Mononuclear cell (primary cell): ENCODE results near the gene SLC4A1AP. TPM values are rescaled to one million over a fixed set of nuclear protein-coding genes. Genes with fewer than 3 reads are reported as not detected.

ENCODE experiments used
- H3K27me3 ChIP-seq: 2 replicates; pipeline ENCODE4 v1.6.0; 2011; ENCODE audit warnings: low read length, control low read depth; ENCODE audit not compliant: insufficient read depth
- H3K4me1 ChIP-seq: 2 replicates; pipeline ENCODE4 v1.5.1; 2011; ENCODE audit warnings: mild to moderate bottlenecking, low read length, control low read depth; ENCODE audit not compliant: insufficient read depth
- H3K4me3 ChIP-seq: 2 replicates; pipeline ENCODE4 v1.5.1; 2011; ENCODE audit warnings: mild to moderate bottlenecking, low read length, moderate library complexity
- H3K9me3 ChIP-seq: 2 replicates; pipeline ENCODE4 v1.5.1; 2011; ENCODE audit warnings: low read depth, mild to moderate bottlenecking, control low read depth, low read length
- total RNA-seq: library from RNA; depleted of rRNA; stranded (reverse); fragments of >200 nt; gene quantifications from one replicate; pipeline ENCODE4 v1.2.3, GENCODE V29; 2012

SLC4A1AP gene
- total RNA-seq, 1 donor: 23.3 TPM

GRCh38 chr2:27730980-27731691 is 67.4 kb downstream of the SLC4A1AP start:
- peaks cover 11% of the 10 kb centered on the region for H3K4me1 ChIP-seq
- H3K4me3 ChIP-seq: no peak overlapping the region
- H3K9me3 ChIP-seq: no peaks in the 10 kb centered on the region
- H3K27me3 ChIP-seq: no peaks in the 10 kb centered on the region

- Histone ChIP-seq H3K9me3 (no peaks in the 10 kb centered on the region), H3K27me3 (no peaks in the 10 kb centered on the region), H3K4me3 (no peak overlapping the region), H3K4me1 (peaks cover 11% of the 10 kb centered on the region)
Observed at GRCh38 chr2:27734305-27734704, 70.6 kb downstream of the SLC4A1AP start.

- H3K4me1 ChIP-seq: peaks cover 11% of the 10 kb centered on the region
- no peaks in the 10 kb centered on the region for H3K9me3 ChIP-seq
- peak overlapping the region; percentile 18 for H3K4me3 ChIP-seq
- H3K27me3 ChIP-seq: no peaks in the 10 kb centered on the region
Observed at GRCh38 chr2:27735263-27735904, 71.7 kb downstream of the SLC4A1AP start.

GRCh38 chr2:27736031-27736889 is 72.6 kb downstream of the SLC4A1AP start:
- Histone ChIP-seq H3K4me3 (no peak overlapping the region), H3K9me3 (no peaks in the 10 kb centered on the region), H3K27me3 (no peaks in the 10 kb centered on the region), H3K4me1 (peaks cover 11% of the 10 kb centered on the region)

GRCh38 chr2:27736890-27737204 is 73.2 kb downstream of the SLC4A1AP start:
- H3K4me3 ChIP-seq: no peak overlapping the region
- H3K4me1 ChIP-seq: peaks cover 11% of the 10 kb centered on the region
- no peaks in the 10 kb centered on the region for H3K27me3 ChIP-seq
- H3K9me3 ChIP-seq: no peaks in the 10 kb centered on the region

- no peaks in the 10 kb centered on the region for H3K27me3 ChIP-seq
Observed at GRCh38 chr2:27737676-27738348, 74.1 kb downstream of the SLC4A1AP start.

GRCh38 chr2:27738349-27739057 is 74.8 kb downstream of the SLC4A1AP start:
- H3K27me3 ChIP-seq: no peaks in the 10 kb centered on the region
- H3K4me3 ChIP-seq: no peak overlapping the region
- H3K9me3 ChIP-seq: no peaks in the 10 kb centered on the region

More at GRCh38 chr2:27737676-27738348, 74.1 kb downstream of the SLC4A1AP start:
- Histone ChIP-seq H3K4me3 (no peak overlapping the region), H3K9me3 (no peaks in the 10 kb centered on the region), H3K4me1 (peaks cover 11% of the 10 kb centered on the region)

GRCh38 chr2:27739058-27739373 is 75.3 kb downstream of the SLC4A1AP start:
- no peaks in the 10 kb centered on the region for H3K9me3 ChIP-seq
- no peak overlapping the region for H3K4me3 ChIP-seq
- H3K27me3 ChIP-seq: no peaks in the 10 kb centered on the region
- H3K4me1 ChIP-seq: peaks cover 11% of the 10 kb centered on the region

More at GRCh38 chr2:27738349-27739057, 74.8 kb downstream of the SLC4A1AP start:
- peaks cover 11% of the 10 kb centered on the region for H3K4me1 ChIP-seq

- Histone ChIP-seq H3K4me3 (no peak overlapping the region), H3K4me1 (no peaks in the 10 kb centered on the region), H3K27me3 (no peaks in the 10 kb centered on the region), H3K9me3 (no peaks in the 10 kb centered on the region)
Observed at GRCh38 chr2:27741673-27742072, 78.0 kb downstream of the SLC4A1AP start.

GRCh38 chr2:27742571-27742970 is 78.9 kb downstream of the SLC4A1AP start:
- Histone ChIP-seq H3K4me1 (no peaks in the 10 kb centered on the region), H3K4me3 (no peak overlapping the region), H3K9me3 (no peaks in the 10 kb centered on the region), H3K27me3 (no peaks in the 10 kb centered on the region)

Other genes starting within 250 kb of the SLC4A1AP start
- 126 TPM for gene NRBP1, start 235.3 kb upstream of the SLC4A1AP start, total RNA-seq
- gene KRTCAP3, start 221.5 kb upstream of the SLC4A1AP start, total RNA-seq: 0.52 TPM
- gene IFT172, start 174.1 kb upstream of the SLC4A1AP start, total RNA-seq: 5.9 TPM
- gene FNDC4, start 168.7 kb upstream of the SLC4A1AP start, total RNA-seq: 0.10 TPM
- gene GCKR, start 167.1 kb upstream of the SLC4A1AP start, total RNA-seq: not detected
- gene ZNF512, start 80.8 kb upstream of the SLC4A1AP start, total RNA-seq: 12.8 TPM
- gene CCDC121, start 34.9 kb upstream of the SLC4A1AP start, total RNA-seq: 0.84 TPM
- gene GPN1, start 34.8 kb upstream of the SLC4A1AP start, total RNA-seq: 25.8 TPM
- 75.5 TPM for gene SUPT7L, start 275 bp upstream of the SLC4A1AP start, total RNA-seq
- 75.2 TPM for gene MRPL33, start 107.8 kb downstream of the SLC4A1AP start, total RNA-seq
- gene RBKS, start 226.5 kb downstream of the SLC4A1AP start, total RNA-seq: 12.1 TPM
- 38.4 TPM for gene BABAM2, start 226.8 kb downstream of the SLC4A1AP start, total RNA-seq